Measurements from ENCODE around the gene ITGB7.
"Not testable (repeated sequence)": the region's sequence is repeated elsewhere in the genome, so short reads cannot be mapped to it uniquely, and the experiment has no call there.

ITGB7 gene

GRCh38 chr12:53196486-53196885, 10.6 kb downstream of the ITGB7 start:
- no peak for DNase-seq

DNA sequence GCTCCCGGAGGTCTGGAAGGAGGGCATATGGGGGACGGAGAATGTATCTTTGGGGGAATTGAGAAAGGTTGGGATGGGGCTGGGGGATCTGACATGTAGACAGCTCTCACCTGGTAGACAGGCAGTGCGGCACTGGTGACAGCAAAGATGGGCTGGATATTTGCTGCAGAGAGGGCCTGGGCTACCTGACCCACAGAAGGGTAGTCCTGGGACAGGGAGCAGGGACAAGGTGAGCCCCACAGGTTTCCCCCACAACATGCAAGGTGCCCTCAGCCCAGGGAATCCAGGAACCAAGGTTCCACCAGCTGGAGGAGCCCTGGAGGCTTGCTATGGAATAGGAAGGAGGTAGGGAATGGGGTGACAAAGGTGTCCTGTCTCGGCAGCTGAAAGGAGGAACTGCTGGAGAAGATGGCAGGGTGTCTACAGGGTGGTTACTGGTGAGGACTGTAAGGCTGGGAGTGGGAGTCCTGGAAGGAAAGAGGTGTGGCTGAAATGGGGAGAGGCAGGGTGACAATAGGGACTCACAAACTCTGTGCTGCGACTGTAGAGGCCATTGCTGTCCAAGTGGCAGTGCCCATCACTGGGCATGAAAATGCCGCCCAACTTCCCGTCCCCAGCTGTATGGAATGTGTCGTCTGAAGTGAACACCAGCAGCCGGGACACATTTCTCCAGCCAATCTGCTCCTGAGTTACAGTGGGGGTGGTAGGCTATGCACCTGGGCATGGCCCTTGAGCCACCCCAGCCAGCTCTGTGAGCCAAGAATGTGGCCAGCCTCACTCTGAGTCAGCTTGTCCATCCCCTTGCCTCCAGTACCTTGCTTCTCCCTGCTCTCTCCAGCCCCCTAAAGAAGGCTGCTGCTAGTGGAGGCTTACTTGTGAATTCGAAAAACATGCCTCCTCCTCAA, 11.3 kb downstream of the ITGB7 start:
- DNase-seq = no peak

DNA sequence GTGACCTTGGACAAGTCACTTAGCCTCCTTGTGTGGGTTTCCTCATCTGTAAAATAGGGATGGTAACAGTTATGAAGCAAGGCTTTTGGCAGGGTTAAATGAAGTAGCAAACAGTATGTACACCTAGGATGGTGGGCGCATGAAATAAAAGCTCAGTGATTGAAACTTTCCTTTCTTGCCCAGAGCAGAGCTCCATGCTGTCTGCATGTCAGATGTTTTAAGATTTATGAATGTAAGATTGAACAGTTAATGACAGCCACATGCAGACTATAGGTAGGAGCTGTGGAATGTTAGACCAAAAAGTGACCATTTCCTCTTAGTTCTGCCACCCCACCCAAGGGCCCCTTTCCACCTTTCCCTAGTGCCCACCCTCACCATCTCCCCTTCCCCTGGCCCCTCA, 12.1 kb downstream of the ITGB7 start:
- DNase-seq = no peak

DNA sequence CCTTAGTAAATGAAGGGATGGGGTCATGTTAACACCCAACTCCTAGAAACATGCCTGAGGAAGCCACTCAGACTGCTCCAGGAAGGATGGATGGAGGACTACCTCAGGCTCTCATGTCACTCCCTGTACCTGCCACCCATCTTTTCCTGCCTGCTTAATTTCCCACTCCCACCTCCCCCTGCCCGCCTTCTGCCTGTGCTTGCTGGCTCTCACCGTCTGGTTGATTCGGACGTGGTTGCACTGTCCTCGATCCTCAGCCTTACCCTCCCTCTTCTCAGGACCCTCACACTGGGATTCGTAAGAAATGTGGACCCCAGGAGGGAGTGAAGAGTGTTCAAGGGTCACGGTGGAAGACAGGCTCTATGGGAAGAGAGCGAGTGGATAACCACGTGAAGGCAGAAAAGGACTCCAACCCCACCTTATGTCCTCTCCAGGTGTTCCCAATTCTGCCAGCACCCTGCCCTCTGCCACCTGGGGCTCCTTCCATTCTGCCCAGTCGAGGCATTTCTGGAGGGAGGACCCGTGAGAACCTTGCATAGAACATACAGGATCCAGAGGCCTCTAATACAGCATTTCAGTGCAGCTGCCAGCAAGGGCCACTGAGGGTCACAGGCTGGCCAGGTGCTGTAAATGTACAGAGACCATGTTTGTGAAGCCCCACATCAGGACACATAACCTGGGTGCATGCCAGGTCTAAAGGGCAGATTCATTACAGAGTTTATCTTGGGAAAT, 12.9 kb downstream of the ITGB7 start:
- no peak for DNase-seq

DNA sequence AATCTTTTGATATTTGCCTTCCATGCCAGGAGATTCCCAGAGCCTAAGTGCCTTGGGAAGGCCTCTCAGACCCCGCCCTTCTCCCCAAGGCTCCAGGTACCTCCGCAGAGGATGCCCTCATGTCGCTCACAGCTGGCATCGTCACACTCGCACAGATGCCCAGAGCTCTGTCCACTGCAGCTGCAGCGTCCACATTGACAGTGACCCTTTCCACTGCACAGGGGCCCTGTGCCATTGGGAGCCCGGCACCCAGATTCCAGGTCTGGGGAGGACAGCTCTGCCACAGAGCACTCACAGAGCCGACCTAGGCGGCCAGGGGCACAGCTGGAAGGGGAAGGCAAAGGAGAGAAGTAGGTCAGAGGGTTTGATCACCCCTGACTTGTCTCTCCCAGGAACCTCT, 14.0 kb downstream of the ITGB7 start:
- DNase-seq = no peak

GRCh38 chr12:53192531-53193021, 14.5 kb downstream of the ITGB7 start:
- no peak for DNase-seq

DNA sequence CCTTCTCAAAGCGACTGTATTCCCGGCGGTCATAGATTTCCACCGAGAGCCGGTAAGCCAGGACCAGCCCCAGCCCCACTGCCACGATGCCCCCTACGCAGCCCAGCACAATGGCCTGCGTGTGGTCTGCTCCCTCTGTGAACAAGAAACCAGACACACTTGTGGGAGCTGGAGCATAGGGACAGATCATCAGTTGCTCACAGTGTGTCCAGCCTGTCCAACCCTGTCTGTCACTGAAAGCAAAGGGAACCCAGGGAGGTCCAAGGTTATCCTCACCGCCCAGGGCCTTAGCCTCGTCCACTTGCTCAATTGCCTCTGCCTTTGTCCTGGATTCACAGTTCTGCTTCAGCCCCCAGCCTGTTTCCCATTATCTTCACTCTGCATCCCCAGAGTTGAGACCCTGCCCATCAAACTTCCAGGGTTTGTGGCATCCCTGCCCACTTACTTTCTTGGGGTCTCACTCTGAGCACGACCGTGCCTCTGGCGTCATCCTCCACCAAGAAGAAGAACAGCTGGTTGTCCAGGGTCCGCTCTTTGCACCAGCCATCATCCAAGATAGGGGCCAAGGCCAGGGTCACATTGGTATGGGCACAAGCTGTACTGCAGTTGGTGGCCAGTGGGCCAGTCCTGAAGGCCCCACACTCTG, 15.0 kb downstream of the ITGB7 start:
- no peak for DNase-seq

GRCh38 chr12:53191096-53191884, 15.8 kb downstream of the ITGB7 start:
- DNase-seq = no peak

DNA sequence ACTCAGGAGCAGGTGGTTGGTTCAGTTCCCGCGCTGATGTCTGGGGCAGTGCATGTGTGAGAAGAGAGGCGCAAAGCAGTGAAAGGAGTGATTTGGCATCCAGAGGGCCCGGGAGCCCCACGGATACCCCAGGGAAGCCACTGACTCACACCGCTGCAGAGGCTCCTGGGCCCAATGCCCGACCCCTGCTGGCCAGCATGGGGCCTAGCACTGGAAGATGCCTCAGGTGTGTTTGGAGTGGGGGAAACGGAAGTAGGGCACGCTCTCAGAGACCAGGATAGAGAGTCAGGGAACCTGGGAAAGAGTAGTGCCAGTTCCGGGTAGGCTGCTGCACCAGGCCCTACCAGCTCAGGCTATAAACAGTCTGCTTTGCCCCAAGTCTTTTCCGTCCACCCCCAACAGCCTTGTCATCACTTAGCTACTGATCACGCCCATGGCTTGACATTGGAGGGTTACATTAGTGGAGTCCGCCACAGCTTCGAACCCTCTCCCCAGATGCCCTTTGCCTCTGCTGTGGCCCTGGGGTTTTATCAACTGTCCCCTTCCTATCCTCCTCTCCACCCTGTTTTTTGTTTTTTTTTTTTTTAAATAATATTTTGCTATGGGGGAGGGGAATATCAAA, 16.8 kb downstream of the ITGB7 start:
- peak; percentile 62 for DNase-seq

DNA sequence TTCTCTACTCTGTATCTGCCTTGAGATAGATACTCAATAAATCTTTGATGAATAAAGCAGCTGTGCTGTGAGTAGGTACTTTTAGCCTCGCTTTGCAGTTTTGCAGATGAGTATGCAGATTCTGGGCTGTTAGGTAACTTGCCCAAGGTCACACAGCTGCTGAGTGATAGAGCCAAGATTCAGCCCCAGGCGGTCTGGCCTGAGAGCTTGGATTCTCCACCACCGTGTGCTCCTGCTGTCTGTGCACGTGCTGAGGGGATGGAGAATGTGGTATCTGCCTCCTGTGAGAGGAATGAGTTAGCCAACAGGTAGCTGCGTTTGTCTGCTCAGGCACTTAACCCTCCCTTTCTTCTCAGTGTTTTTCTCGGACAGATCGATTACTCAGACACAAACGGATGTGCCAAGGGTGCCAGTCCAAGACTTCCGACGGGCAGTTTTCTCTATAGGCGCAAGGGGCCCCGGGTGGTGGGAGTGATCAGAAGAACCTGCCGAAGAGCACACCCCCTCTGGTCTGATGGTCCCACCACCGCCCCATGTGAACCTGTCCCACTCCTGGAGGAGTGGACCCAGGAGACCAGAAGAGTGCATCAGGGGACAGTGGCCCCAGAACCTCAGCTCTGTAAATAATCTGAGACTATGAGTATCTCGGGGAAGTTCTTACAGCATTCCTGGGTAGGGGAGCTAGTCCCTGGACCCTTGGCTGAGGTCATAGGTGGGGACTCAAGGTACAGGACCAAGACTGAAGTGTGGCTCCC, 19.7 kb downstream of the ITGB7 start:
- DNase-seq = no peak

DNA sequence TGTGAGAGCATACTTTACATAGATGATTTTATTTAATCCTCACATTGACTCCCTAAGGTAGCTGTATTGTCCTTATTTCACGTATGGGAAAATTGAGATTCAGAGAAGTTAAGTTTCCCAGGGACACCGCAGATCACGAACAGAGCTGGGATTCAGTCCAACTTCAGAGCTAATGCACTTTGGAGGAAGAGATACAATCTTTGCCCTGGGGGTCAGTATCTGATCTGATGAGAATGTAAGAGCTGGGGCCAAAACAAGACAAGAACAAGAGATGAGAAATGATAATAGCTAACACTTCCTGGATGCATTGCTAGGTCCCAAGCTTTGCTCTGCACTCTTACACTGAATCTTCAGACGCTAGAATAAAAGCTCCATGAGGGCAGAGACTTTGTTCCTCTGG, 20.3 kb downstream of the ITGB7 start:
- DNase-seq = no peak

DNA sequence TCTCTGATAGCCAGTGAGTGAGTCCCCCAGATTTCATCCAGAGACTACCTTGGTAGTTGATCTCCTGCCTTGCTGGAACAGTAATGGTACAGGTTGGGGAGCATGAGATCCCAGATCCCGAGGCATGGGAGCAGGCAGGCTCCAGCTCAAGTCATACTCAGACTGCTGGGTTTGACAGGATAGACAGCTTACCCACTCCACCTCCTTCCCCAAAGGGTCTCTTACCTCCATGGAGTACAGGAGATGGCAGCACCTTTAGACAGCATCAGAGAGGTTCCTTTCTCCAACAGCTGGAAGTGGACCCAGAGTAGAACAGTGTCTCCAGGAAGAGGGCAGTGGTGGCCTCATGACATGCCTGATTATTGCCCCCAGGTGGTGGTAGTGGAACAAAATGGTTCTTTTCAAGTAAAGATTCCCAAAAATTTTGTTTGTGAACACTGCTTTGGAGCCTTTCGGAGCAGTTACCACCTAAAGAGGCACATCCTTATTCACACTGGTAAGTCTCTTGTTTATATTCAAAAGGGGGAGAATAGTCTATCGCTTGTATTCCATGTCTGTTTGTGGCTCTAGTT, 21.4 kb downstream of the ITGB7 start:
- no peak for DNase-seq

DNA sequence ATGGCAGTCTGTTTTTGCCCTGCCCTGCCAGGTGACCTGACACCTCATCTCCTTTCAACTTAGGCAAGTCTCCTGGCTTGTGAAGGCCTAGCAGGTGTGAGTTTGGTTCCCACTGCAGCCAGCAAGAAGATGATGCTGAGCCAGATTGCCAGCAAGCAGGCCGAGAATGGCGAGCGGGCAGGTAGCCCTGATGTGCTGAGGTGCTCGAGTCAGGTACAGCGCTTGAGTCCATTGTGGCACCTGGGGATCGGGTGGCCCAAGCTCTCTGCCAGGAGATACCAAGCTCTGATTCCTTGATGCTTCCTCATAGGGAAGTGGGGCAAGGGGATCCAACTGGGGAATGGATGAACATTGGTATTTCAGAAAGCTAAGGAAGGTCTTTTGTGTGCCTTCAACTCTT, 22.2 kb downstream of the ITGB7 start:
- DNase-seq = no peak

DNA sequence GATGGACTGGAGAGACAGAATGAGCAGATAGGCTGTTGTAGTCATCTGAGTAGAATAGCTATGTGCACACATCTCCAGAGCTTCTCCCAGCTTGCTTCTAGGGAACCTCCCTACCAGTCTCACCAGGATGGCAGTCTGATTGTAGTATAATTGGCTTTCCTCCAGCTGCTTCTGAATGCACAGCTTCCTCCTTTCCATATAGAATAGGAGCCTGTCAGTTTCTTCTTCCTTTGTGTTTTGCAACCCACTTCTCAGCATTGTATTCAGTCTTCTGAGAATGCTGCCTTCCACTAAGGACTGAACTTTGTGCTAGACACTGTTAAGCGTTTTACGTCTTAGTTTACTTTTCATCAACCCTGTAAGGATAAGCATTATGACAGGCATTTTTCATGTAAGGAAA, 24.1 kb downstream of the ITGB7 start:
- DNase-seq = peak; percentile 85

GRCh38 chr12:53181935-53182334, 25.1 kb downstream of the ITGB7 start:
- no peak for DNase-seq

DNA sequence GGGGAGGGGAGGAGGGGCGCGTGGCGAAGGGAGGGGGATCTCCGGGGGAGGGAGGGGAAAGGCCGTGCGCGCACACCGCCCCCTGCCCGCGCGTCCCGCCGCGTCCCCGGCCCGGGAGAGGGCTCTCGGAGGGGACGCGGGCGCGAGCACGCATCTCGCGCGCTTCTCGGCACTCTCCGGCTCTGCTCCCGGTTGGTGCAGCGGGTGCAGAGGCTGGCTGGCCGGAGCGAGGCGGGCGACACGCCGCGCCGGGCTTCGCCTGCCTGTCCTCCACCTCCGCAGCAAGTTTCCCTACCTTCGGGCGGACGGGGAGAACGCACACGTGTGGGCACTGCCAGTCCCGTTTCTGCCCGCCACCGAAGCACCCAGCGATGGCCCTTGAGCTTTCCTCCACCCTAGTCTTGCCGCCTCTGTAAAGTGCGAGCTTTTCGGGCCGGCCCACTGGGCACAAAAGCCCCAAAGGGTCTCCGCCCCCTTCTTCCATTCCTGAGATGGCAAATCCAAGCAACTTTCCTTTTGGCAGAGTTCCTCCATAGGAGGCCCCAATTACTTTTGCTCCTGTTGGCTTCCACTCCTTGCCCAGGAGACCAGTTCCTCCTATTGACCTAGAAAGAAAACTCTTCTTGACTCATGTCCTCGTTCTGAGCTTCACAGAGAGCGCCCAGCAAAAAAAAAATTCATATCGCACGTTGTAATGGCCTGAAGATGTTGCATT, 26.0 kb downstream of the ITGB7 start:
- peak; percentile 91 for DNase-seq

- peak; percentile 99 for DNase-seq
Measured at GRCh38 chr12:53180220-53180930, 26.7 kb downstream of the ITGB7 start, which contains the start of the genes CSAD and ZNF740. Gene CSAD, minus strand, starts transcription at chr12:53180925. Its CDS starts 7,455 bp downstream, at chr12:53173470. Gene ZNF740, plus strand, starts transcription at chr12:53180722. Its CDS starts 1,262 bp downstream, at chr12:53181984.

DNA sequence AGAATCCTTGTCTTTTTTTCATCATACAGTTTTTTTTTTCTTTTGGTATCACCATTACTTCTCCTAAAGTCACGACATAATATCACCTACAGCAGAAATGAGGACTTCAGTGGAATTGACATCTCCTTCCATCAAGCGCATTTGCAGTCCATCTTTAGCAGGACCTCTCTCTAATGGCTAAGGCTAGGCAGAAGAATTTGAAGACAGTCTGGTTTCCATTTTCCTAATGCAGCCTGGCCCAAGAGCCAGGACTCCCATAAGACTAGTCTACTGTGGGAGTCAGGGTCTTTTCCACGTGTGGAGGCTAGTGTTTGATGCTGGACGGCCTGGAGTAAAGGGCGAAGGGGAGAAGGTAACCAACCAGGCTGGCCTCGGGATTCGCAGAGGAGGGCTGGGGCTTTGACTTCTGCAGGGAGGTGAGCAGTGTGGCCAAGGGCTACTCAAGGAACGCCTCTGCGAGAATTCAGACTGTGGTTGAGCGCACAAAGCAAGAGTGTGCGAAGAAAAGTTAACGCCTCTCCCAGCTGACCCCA, 27.3 kb downstream of the ITGB7 start:
- no peak for DNase-seq

GRCh38 chr12:53178803-53179202, 28.2 kb downstream of the ITGB7 start:
- not testable (repeated sequence) for DNase-seq
